Activated CD8-positive, alpha-beta memory T cell treated with anti-CD3 and anti-CD28 coated beads for 1 hour (primary cell): ENCODE data around the gene NUP210L.

ENCODE experiments used
- DNase-seq, 2 donors: peaks; one replicate each; pipeline ENCODE4 v3.0.0-alpha.2; 2020; ENCODE audit warnings: low read depth in 1 of 2; ENCODE audit errors: extremely low read depth in 1 of 2

The NUP210L gene

GRCh38 chr1:154154534-154155191 is at the start of gene NUP210L:
TSS of gene NUP210L (minus strand) at chr1:154155073.
- DNase-seq, result no peak

DNA sequence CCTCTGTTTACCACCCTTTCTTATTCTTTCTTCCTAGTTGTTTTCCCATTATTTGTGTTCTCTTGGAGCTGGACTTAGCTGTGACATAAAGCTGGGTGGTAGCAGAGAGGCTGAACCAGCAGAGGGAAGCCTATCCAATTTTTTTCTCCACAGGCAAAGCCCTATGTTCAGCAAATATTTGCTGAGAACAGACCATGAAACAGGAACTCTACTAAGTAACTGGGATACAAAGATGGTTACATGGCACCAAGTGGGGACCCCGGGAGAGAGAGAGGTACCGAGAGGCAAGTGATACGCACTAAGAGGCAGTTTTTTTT is 44.6 kb upstream of the NUP210L start:
- no peak for DNase-seq

DNA sequence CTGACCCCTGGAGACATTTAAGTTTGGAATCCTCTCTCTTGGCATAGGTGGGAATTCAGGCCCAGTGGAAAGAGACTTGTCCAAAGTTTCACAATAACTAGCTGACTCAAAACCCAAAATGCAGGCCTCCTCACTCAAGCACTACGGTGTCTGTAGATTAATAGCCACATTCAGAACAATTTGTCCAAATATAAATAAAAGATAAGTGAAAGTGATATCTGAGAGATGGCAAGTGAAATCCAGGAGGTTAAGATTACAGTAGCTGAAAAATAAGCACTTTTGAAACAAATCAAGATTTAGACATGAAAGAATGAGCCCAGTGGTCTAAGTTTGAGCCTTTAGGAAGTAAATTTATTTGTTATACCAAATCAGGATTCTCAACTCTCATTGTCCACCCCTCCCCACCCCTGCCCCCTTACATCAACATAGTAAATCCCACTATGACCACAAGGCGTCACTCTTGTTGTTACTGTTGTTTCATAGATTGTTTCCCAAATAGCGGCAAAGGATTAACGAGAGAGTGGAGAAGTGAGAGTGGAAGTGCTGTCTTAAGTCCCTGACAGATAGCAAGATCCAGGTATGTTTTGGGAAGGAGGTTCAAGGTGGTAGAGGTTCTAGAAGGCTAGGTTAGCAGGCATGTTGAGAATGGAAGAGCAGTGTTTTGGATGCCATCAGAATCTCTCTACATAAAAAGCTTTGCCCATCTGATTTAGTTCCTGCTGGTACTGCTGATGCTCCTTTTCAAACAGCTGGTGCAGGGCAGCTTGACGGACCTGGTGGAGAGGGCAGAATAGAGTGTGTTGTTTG is 44.1 kb upstream of the NUP210L start:
- DNase-seq, result peak; percentile 5 to 25

DNA sequence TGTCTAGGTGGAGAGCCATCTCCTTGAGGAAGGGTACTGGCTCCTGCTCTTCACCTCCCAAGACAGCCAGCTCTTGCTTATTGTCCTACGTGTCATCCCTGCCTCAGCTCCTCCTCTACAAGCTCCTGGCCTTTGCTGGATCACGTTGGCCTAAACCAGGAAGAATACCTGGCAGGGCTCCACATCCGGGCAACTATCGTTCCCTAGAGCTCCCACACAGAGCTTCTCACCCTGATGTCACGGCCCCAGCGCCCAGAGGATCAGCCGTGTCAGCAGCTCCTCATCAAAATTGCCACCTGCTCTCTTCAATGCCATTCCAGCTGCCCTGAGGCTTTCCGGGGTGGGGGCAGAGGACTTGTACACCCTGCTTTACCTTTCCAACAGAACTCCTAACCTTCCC is 38.9 kb upstream of the NUP210L start:
- DNase-seq, result no peak

- DNase-seq, result no peak
Observed at GRCh38 chr1:154192476-154192875, 37.6 kb upstream of the NUP210L start.

GRCh38 chr1:154191990-154192461 is 37.2 kb upstream of the NUP210L start, which contains the start of gene TPM3:
TSS of gene TPM3 (minus strand) at chr1:154192100. CDS start at chr1:154192018, 82 bp downstream.
- no peak for DNase-seq

- no peak for DNase-seq
Observed at GRCh38 chr1:154190550-154190949, 35.7 kb upstream of the NUP210L start.

- DNase-seq, result no peak
Observed at GRCh38 chr1:154186852-154187501, 32.1 kb upstream of the NUP210L start.

- peak; percentile 20 to 37 for DNase-seq
Observed at GRCh38 chr1:154186177-154186576, 31.3 kb upstream of the NUP210L start.

DNA sequence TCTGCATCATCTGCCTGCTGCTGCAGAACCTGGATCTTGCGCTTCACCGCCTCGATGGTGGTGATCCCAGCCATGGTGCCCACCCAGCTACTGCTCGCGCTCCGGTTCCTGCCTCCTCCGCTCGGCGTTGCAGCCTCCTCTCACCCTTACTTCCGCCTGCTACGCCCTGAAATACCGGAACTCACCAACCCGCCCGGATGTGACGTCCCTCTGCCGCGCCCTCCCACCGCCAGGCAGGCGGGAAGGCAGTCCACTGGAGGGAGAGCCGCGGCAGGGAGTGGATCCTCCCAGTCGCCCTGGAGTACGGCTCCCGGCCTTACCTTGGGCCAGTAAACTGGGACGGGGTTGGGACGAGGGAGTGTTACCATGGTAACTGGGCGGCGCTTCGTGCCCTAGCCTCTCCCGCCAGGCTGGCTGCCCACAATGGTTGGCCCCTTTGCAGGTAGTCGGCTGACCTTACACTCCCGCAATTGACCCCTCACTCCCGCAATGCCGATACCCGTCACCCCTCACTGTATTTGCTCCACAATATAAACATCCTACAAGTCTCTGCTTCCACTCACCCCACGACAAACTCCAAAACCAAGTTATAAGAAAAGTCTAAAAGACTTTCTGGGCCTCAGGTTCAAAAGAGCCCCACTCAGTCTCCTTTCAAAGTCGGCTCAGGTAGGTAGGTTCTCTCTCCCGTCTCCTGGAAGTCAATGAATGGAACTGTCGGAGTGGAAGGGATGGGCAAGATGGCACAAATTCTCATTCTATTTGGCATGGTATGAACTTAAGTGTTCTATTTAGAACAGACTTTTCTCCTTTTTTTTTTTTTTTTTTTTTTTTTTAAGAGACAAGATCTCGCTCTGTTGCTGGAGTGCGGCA is 28.4 kb upstream of the NUP210L start:
- peak; percentile 83 to 91 for DNase-seq

GRCh38 chr1:154182344-154183045 is 27.6 kb upstream of the NUP210L start:
- peak in 1 of 2 donors; percentile 28 for DNase-seq

DNA sequence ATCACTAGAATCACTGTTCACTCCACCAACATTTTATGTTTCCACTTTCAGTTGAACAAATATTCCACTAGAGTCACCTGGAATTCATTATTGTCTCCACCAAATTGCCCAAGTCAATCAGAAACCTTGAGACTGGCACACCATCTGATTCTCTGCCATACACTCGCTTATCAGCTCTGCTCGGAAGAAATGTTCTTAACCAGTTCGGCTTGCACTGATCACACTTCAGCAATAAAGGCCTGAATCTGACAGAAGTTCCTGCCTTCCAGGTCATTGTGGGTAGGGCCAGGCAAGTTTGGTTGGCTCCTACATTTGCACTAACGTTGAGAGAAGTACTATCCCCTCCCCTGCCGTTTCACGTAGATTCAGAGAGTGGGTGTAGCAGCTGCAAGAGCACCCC is 27.1 kb upstream of the NUP210L start:
- peak in 1 of 2 donors; percentile 35 for DNase-seq

DNA sequence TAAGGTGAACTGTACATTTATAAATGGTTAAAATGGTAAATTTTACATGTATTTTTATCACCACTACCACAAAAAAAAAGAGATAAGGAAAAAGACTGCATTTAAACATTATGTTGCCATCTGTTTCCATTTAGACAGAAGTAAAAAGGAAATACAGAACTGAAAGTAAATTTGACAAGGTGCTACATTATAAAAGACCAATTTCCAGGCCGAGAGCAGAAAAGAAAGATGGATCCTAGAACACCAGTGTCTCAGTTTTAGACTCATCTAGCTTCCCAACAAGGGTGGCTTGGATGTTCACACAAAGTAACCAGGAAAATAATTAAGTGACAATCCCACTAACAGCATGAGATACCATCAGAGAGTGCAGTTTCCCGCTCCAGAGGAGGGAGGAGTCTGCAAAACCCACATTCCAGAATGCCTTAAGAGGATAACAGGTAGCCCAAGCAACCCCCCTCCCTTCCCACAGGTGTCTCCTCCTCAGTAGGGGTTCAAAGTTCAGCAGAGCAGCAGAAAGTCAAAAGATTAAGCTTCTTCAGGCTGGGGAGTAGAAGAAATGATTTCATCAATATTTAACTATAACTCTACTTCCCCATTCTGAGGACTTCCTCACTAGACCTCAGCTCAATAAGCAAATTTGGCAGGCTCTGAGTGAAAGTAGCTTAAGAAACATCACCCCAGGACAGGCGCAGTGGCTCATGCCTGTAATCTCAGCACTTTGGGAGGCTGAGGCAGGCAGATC is 25.2 kb upstream of the NUP210L start:
- DNase-seq, result no peak

- no peak for DNase-seq
Observed at GRCh38 chr1:154178911-154179811, 24.3 kb upstream of the NUP210L start.

DNA sequence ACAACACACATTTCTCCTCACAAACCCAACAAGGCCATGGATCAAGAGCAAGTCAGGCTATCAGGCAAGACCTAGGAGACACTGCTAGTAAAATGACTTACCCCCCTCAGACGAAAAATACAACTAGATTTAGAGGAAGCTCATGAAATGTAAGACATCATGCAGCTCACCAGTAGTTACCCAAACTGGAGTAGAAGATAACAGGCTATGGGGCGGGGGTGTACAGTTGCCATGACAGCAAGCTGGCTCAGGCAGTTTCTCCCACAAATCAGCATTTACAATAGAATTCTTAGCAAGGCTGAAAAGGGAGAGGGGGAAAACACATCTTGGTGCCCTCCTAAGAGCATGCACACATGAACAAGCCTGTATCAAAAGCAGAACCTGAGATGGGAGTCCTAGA is 23.1 kb upstream of the NUP210L start:
- no peak for DNase-seq

- no peak for DNase-seq
Observed at GRCh38 chr1:154176337-154176736, 21.5 kb upstream of the NUP210L start.

DNA sequence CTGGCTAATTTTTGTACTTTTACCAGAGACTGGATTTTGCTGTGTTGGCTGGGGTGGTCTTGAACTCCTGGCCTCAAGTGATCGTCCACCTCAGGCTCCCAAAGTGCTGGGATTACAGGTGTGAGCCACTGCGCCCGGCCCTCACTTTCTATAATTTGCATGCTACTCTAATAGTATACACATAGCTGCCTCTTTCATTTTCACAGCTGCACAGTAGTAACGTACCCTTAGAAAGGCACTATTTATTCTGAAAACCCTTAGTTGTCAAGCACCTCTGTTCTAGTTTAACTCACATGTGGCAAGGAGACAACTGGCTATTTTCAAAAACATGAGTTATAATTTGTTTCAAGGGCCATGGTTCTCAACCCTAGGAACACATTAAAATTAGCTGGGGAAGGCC is 19.8 kb upstream of the NUP210L start:
- no peak for DNase-seq

DNA sequence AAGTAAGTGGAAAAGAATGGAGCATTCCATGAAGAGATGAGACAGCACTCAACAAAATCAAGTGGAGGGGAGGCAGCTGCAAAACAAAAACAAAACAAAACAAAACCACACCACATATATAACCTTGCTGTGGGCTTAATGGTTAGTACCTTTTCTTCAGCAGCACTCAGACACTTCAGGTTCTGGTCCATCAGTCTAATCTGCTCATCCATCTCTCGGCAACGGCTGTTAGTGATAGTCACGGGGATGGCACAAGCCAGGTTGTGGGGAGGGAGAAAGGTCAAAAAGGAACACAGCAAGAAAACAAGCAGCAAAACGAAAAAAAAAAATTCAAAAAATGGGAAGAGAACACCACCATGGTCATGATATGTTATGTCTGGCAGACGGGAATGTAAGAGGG is 17.0 kb upstream of the NUP210L start:
- no peak for DNase-seq

GRCh38 chr1:154171223-154171583 is 16.3 kb upstream of the NUP210L start:
- DNase-seq, result no peak
